ENCODE data around the gene BRD2.

- TF ChIP-seq DPF2 (IDR thresholded peaks at IDR 0.05): no peak
- TF ChIP-seq NRF1 (conservative IDR thresholded peaks at IDR 0.05 in 1 of 2, IDR thresholded peaks at IDR 0.05 in 1 of 2): no peak
- TF ChIP-seq BCOR (IDR thresholded peaks at IDR 0.05): no peak
- no peak for TF ChIP-seq TAF1 (IDR thresholded peaks at IDR 0.05; ENCODE audit: control insufficient read depth, extremely low read depth, insufficient read depth, low read length, severe bottlenecking)
- no peak for TF ChIP-seq ZNF707 (CRISPR knock-in tag; conservative IDR thresholded peaks at IDR 0.05)
- no peak for TF ChIP-seq CTCF (IDR thresholded peaks at IDR 0.05 in 2 of 3, conservative IDR thresholded peaks at IDR 0.05 in 1 of 3; ENCODE audit: insufficient read depth in 2 of 3, low read depth in 1 of 3, low read length in 3 of 3)
- no peak for TF ChIP-seq RBM39 (optimal IDR thresholded peaks at IDR 0.05; ENCODE audit: low read depth, low read length)
- TF ChIP-seq ZBTB5 (IDR thresholded peaks at IDR 0.05): no peak
- TF ChIP-seq SREBF2 (CRISPR knock-in tag; IDR thresholded peaks at IDR 0.05): no peak
- TF ChIP-seq CREB1 (IDR thresholded peaks at IDR 0.05): no peak
- TF ChIP-seq CREB1 (CRISPR knock-in tag; IDR thresholded peaks at IDR 0.05): no peak
- TF ChIP-seq SMAD3 (CRISPR knock-in tag; conservative IDR thresholded peaks at IDR 0.05): no peak
Observed at GRCh38 chr6:32945953-32946352, 22.4 kb upstream of the BRD2 start.

All from K562 (cell line).